GM06990 (cell line): ENCODE data around the gene ALPL.

Source experiments
- DNase-seq: peaks from one replicate; pipeline ENCODE4 v3.0.0-alpha.2; 2011; ENCODE audit not compliant: insufficient read length; ENCODE audit errors: extremely low read depth
- H3K27me3 ChIP-seq: replicated peaks from 2 replicates; pipeline ENCODE4 v1.6.0; 2011; ENCODE audit warnings: low read length; ENCODE audit not compliant: control insufficient read depth, insufficient read depth
- H3K36me3 ChIP-seq: 2 replicates; pipeline ENCODE4 v1.5.1; 2011; ENCODE audit warnings: low read length; ENCODE audit not compliant: control insufficient read depth, insufficient read depth
- H3K4me3 ChIP-seq: replicated peaks from 2 replicates; pipeline ENCODE4 v1.5.1; 2011; ENCODE audit warnings: low read depth, mild to moderate bottlenecking, control low read depth, low read length
- CTCF ChIP-seq: IDR thresholded peaks from 2 replicates; pipeline ENCODE4 v1.5.1; 2011; ENCODE audit warnings: low read length, control low read depth, mild to moderate bottlenecking, inconsistent platforms; ENCODE audit not compliant: insufficient read depth, poor library complexity, severe bottlenecking

The ALPL gene

GRCh38 chr1:21604208-21604957, 95.2 kb downstream of the ALPL start:
- Histone ChIP-seq H3K27me3 (no peaks in the 10 kb centered on the region), H3K36me3 (no peaks in the 10 kb centered on the region), H3K4me3 (no peak overlapping the region)
- no peak for DNase-seq
- no peak for TF ChIP-seq CTCF

GRCh38 chr1:21605012-21605715, 95.9 kb downstream of the ALPL start:
- no peak overlapping the region for H3K4me3 ChIP-seq
- H3K36me3 ChIP-seq = no peaks in the 10 kb centered on the region
- TF ChIP-seq CTCF = no peak
- DNase-seq = no peak
- H3K27me3 ChIP-seq = no peaks in the 10 kb centered on the region; the same call in 1 of the 2 replicates

GRCh38 chr1:21605964-21606705, 96.9 kb downstream of the ALPL start:
- Histone ChIP-seq H3K36me3 (no peaks in the 10 kb centered on the region), H3K4me3 (no peak overlapping the region), H3K27me3 (no peaks in the 10 kb centered on the region; the same call in 1 of the 2 replicates)
- no peak for DNase-seq
- no peak for TF ChIP-seq CTCF

GRCh38 chr1:21607549-21608529, 98.6 kb downstream of the ALPL start:
- H3K27me3 ChIP-seq = no peaks in the 10 kb centered on the region; the same call in 1 of the 2 replicates
- peak overlapping the region; percentile 22 for H3K4me3 ChIP-seq
- TF ChIP-seq CTCF = no peak
- DNase-seq = peak; percentile 85
- H3K36me3 ChIP-seq = no peaks in the 10 kb centered on the region

- Histone ChIP-seq H3K36me3 (no peaks in the 10 kb centered on the region), H3K4me3 (no peak overlapping the region), H3K27me3 (no peaks in the 10 kb centered on the region; the same call in 1 of the 2 replicates)
- TF ChIP-seq CTCF = no peak
- DNase-seq = no peak
Observed at GRCh38 chr1:21608798-21609197, 99.6 kb downstream of the ALPL start.
